Stimulated activated CD8-positive, alpha-beta memory T cell treated with anti-CD3 and anti-CD28 coated beads, Interleukin-7, amount 100 ng/mL, for 48 hours (primary cell): ENCODE results near the gene ELFN1.

ENCODE experiments used
- DNase-seq, 2 donors: peaks; one replicate each; pipeline ENCODE4 v3.0.0-alpha.2; 2020; ENCODE audit warnings: low read depth in 1 of 2; ENCODE audit errors: extremely low read depth in 1 of 2

The ELFN1 gene

GRCh38 chr7:1642291-1642731 lies 27.8 kb upstream of the ELFN1 start:
- DNase-seq = no peak

- no peak for DNase-seq
These were observed 26.6 kb upstream of the ELFN1 start for GRCh38 chr7:1643270-1644092.

- DNase-seq = no peak
These were observed 25.6 kb upstream of the ELFN1 start for GRCh38 chr7:1644341-1645070.

GRCh38 chr7:1645071-1645409 lies 25.0 kb upstream of the ELFN1 start:
- no peak for DNase-seq

GRCh38 chr7:1645476-1645875 lies 24.6 kb upstream of the ELFN1 start:
- no peak for DNase-seq

GRCh38 chr7:1646391-1646790 lies 23.7 kb upstream of the ELFN1 start:
- DNase-seq = no peak

- no peak for DNase-seq
These were observed 22.9 kb upstream of the ELFN1 start for GRCh38 chr7:1646957-1647891.

- DNase-seq = no peak
These were observed 22.0 kb upstream of the ELFN1 start for GRCh38 chr7:1647961-1648672.

GRCh38 chr7:1649751-1650326 lies 20.2 kb upstream of the ELFN1 start:
- no peak for DNase-seq

GRCh38 chr7:1650363-1651030 lies 19.6 kb upstream of the ELFN1 start:
- DNase-seq = no peak

- no peak for DNase-seq
These were observed 19.0 kb upstream of the ELFN1 start for GRCh38 chr7:1651031-1651446.

GRCh38 chr7:1651891-1652290 lies 18.2 kb upstream of the ELFN1 start:
- no peak for DNase-seq

GRCh38 chr7:1653500-1653899 lies 16.6 kb upstream of the ELFN1 start:
- no peak for DNase-seq

- no peak for DNase-seq
These were observed 16.0 kb upstream of the ELFN1 start for GRCh38 chr7:1654111-1654510.

GRCh38 chr7:1654738-1655475 lies 15.2 kb upstream of the ELFN1 start:
- DNase-seq = no peak

- no peak for DNase-seq
These were observed 10.4 kb upstream of the ELFN1 start for GRCh38 chr7:1659696-1660095.

- no peak for DNase-seq
These were observed 8.6 kb upstream of the ELFN1 start for GRCh38 chr7:1661461-1661860.

- no peak for DNase-seq
These were observed 8.0 kb upstream of the ELFN1 start for GRCh38 chr7:1662101-1662500.

- no peak for DNase-seq
These were observed 7.3 kb upstream of the ELFN1 start for GRCh38 chr7:1662767-1663166.
